OCI-LY7 (cell line): ENCODE measurements around the gene SELENOW.
"Not testable (repeated sequence)": the region's sequence is repeated elsewhere in the genome, so short reads cannot be mapped to it uniquely, and the experiment has no call there.

Experiments used
- EZH2phosphoT487 ChIP-seq: fragments of 200-600 bp; sonication (generic); IDR thresholded peaks from 2 replicates; pipeline ENCODE4 v1.6.1; 2018; ENCODE audit warnings: low read depth, borderline replicate concordance, mild to moderate bottlenecking, mixed run types, antibody characterized with exemption, low read length, moderate library complexity, mixed read lengths
- TF ChIP-seq, protein P1 (sequence below): fragments of 200-600 bp; sonication (generic); conservative IDR thresholded peaks from 2 replicates; pipeline ENCODE4 v1.5.1; 2014; ENCODE audit warnings: mild to moderate bottlenecking, antibody characterized with exemption, low read length, moderate library complexity, mixed read lengths

DNA sequence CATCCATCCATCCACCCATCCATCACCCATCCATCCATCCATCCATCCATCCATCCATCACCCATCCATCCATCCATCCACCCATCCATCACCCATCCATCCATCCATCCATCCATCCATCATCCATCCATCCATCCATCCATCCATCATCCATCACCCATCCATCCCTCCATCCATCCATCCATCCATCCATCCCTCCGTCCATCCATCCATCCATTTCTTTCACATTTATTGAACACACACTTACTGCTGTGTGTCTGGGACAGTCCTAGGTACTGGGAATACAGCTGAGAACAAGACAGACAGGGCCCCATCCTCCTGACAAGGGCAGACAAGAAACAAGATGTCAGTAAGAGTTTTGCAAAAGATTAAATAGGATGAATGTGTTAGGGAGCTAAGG is 39.7 kb downstream of the SELENOW start:
- TF ChIP-seq, protein P1, sequence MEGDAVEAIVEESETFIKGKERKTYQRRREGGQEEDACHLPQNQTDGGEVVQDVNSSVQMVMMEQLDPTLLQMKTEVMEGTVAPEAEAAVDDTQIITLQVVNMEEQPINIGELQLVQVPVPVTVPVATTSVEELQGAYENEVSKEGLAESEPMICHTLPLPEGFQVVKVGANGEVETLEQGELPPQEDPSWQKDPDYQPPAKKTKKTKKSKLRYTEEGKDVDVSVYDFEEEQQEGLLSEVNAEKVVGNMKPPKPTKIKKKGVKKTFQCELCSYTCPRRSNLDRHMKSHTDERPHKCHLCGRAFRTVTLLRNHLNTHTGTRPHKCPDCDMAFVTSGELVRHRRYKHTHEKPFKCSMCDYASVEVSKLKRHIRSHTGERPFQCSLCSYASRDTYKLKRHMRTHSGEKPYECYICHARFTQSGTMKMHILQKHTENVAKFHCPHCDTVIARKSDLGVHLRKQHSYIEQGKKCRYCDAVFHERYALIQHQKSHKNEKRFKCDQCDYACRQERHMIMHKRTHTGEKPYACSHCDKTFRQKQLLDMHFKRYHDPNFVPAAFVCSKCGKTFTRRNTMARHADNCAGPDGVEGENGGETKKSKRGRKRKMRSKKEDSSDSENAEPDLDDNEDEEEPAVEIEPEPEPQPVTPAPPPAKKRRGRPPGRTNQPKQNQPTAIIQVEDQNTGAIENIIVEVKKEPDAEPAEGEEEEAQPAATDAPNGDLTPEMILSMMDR: not testable (repeated sequence)
- TF ChIP-seq EZH2phosphoT487: not testable (repeated sequence)
